Breast epithelium (tissue), 3 donors: ENCODE data around the gene PARG.
"Not testable (repeated sequence)": the region's sequence is repeated elsewhere in the genome, so short reads cannot be mapped to it uniquely, and the experiment has no call there.

Source experiments
- POLR2A ChIP-seq: fragments of 450-650 bp; IDR thresholded peaks from one replicate; pipeline ENCODE4 v1.6.1; 2016; ENCODE audit warnings: antibody characterized with exemption, mild to moderate bottlenecking, moderate library complexity
- POLR2AphosphoS5 ChIP-seq, 3 donors: sonication (generic); formaldehyde crosslinking; IDR thresholded peaks; one replicate each; pipeline ENCODE4 v1.6.1; 2017; ENCODE audit warnings: antibody characterized with exemption in 3 of 3
- TF ChIP-seq, protein P1 (sequence below), 3 donors: fragments of 450-650 bp; IDR thresholded peaks; one replicate each; pipeline ENCODE4 v1.5.1; 2016 to 2017; ENCODE audit warnings: antibody characterized with exemption in 3 of 3, mild to moderate bottlenecking in 3 of 3, moderate library complexity in 3 of 3

GRCh38 chr10:49772944-49773343, 168.9 kb downstream of the PARG start:
- TF ChIP-seq, protein P1, sequence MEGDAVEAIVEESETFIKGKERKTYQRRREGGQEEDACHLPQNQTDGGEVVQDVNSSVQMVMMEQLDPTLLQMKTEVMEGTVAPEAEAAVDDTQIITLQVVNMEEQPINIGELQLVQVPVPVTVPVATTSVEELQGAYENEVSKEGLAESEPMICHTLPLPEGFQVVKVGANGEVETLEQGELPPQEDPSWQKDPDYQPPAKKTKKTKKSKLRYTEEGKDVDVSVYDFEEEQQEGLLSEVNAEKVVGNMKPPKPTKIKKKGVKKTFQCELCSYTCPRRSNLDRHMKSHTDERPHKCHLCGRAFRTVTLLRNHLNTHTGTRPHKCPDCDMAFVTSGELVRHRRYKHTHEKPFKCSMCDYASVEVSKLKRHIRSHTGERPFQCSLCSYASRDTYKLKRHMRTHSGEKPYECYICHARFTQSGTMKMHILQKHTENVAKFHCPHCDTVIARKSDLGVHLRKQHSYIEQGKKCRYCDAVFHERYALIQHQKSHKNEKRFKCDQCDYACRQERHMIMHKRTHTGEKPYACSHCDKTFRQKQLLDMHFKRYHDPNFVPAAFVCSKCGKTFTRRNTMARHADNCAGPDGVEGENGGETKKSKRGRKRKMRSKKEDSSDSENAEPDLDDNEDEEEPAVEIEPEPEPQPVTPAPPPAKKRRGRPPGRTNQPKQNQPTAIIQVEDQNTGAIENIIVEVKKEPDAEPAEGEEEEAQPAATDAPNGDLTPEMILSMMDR (IDR thresholded peaks at IDR 0.05): not testable (repeated sequence)
- TF ChIP-seq POLR2A; POLR2AphosphoS5 (IDR thresholded peaks at IDR 0.05): not testable (repeated sequence)
